ENCODE results near the gene RNF38. TPM values are rescaled to one million over a fixed set of nuclear protein-coding genes. Genes with fewer than 3 reads are reported as not detected.

Gene RNF38
- total RNA-seq, 1 donor from 2014 or later: 22.8 TPM

DNA sequence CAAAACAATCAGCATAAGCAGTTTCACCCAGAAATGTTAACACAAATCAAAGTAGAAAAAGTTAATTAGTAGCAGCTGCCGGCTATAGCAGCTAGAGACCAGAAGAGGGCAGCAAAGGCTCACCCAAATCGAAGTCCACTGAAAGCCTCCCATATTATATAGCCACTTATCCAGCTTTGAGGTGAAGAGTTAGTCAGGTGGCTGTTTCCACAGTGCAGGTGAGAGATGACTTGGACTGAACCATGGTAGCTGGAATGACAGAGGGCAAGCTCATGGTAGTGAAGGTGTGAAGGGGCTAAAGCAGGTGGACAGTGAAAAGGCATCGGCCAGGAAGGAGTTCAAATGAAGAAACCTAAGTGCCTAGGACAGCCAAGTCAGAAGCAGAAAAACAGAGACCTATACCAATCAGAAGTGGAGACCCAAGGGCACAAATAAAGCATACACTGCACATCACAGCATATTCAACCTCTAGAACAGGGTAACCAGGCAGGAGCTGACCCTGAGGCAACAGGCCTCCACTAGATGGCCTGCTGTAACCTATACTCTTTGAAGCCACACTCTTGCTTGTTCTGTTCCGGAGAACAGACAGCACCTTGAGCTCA, 7.2 kb upstream of the RNF38 start:
- H3K27me3 ChIP-seq: no peaks in the 10 kb centered on the region
- DNase-seq (ENCODE audit: extremely low spot score in 2 of 2): no peak
- H3K9me3 ChIP-seq: no peaks in the 10 kb centered on the region
- intact Hi-C loops (cut with DNase I): loop anchor here (5.0 to 10.0 kb wide), 2 partner anchors 78 to 150 kb away; no protein-coding TSS in a partner anchor
- no peaks in the 10 kb centered on the region for H3K36me3 ChIP-seq
- H3K27ac ChIP-seq: peak overlapping the region; percentile 2
- H3K4me3 ChIP-seq: no peak overlapping the region
- TF ChIP-seq POLR2A (IDR thresholded peaks at IDR 0.05) (no peak), CTCF (IDR thresholded peaks at IDR 0.05) (peak; percentile 73 to 93 (median 82)), POLR2AphosphoS5 (IDR thresholded peaks at IDR 0.05; ENCODE audit: insufficient read depth in 1 of 2, low read depth in 1 of 2) (peak in 1 of 2 donors; percentile 60)
- no peaks in the 10 kb centered on the region for H3K4me1 ChIP-seq

GRCh38 chr9:36402536-36402935, 2.5 kb upstream of the RNF38 start:
- intact Hi-C loops (cut with DNase I): loop anchor here (10.0 kb wide), 1 partner anchor 82 kb away; no protein-coding TSS in a partner anchor
- H3K4me3 ChIP-seq: no peak overlapping the region
- no peak overlapping the region for H3K27ac ChIP-seq
- TF ChIP-seq POLR2AphosphoS5 (IDR thresholded peaks at IDR 0.05; ENCODE audit: insufficient read depth in 1 of 2, low read depth in 1 of 2) (no peak), POLR2A (IDR thresholded peaks at IDR 0.05) (no peak), CTCF (IDR thresholded peaks at IDR 0.05) (no peak)
- no peaks in the 10 kb centered on the region for H3K27me3 ChIP-seq
- no peaks in the 10 kb centered on the region for H3K36me3 ChIP-seq
- no peaks in the 10 kb centered on the region for H3K9me3 ChIP-seq
- peaks cover 28% of the 10 kb centered on the region for H3K4me1 ChIP-seq
- DNase-seq (ENCODE audit: extremely low spot score in 2 of 2): no peak

DNA sequence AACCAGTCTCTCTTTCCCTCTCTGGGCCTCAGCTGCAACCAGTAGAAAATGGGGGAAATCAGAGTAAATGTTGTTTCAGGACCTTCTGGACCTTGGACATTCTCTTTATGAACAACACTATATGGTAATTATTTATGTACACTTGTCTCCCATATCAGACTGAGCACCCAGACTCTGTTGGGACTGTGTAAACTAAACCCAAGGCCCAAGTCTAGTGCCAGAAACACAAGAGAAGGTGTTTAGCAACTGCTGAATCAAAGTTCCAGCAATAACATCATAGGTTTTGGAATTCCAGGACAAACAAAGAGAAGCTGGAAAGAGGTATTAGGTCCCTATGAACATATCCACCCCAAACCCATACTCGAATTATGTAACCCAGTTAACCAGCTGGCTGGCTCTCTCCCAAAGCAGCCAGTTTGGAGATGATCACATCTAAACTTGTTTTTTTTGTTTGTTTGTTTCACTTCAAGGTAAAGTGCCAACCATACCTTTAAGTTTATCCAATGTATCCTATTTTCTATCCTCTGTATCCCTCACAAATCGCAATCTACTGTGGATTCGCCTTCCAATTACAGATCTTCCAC, 1.9 kb upstream of the RNF38 start:
- Histone ChIP-seq H3K4me1 (peaks cover 28% of the 10 kb centered on the region), H3K27me3 (no peaks in the 10 kb centered on the region), H3K27ac (peak overlapping the region; percentile 93), H3K36me3 (no peaks in the 10 kb centered on the region), H3K9me3 (no peaks in the 10 kb centered on the region), H3K4me3 (peak overlapping the region; percentile 74 to 87)
- intact Hi-C loops (cut with DNase I): loop anchor here (10.0 kb wide), 1 partner anchor 83 kb away; no protein-coding TSS in a partner anchor
- no peak for DNase-seq (ENCODE audit: extremely low spot score in 2 of 2)
- no peak for TF ChIP-seq POLR2A (IDR thresholded peaks at IDR 0.05)
- TF ChIP-seq POLR2AphosphoS5 (IDR thresholded peaks at IDR 0.05; ENCODE audit: insufficient read depth in 1 of 2, low read depth in 1 of 2): no peak
- no peak for TF ChIP-seq CTCF (IDR thresholded peaks at IDR 0.05)

GRCh38 chr9:36401164-36401740, 1.2 kb upstream of the RNF38 start:
- intact Hi-C loops (cut with DNase I): loop anchor here (10.0 kb wide), 1 partner anchor 84 kb away; no protein-coding TSS in a partner anchor
- peak overlapping the region; percentile 74 to 87 for H3K4me3 ChIP-seq
- H3K9me3 ChIP-seq: no peaks in the 10 kb centered on the region
- no peak for DNase-seq (ENCODE audit: extremely low spot score in 2 of 2)
- H3K4me1 ChIP-seq: peaks cover 28% of the 10 kb centered on the region
- TF ChIP-seq CTCF (IDR thresholded peaks at IDR 0.05) (no peak), POLR2AphosphoS5 (IDR thresholded peaks at IDR 0.05; ENCODE audit: insufficient read depth in 1 of 2, low read depth in 1 of 2) (no peak), POLR2A (IDR thresholded peaks at IDR 0.05) (no peak)
- H3K36me3 ChIP-seq: no peaks in the 10 kb centered on the region
- no peaks in the 10 kb centered on the region for H3K27me3 ChIP-seq
- H3K27ac ChIP-seq: peak overlapping the region; percentile 93

Data from vagina (tissue), 2 donors.